Activated naive CD8-positive, alpha-beta T cell treated with anti-CD3 and anti-CD28 coated beads for 36 hours (primary cell): Measurements from ENCODE around the gene CFAP92. TPM values are rescaled to one million over a fixed set of nuclear protein-coding genes. Genes with fewer than 3 reads are reported as not detected.

Experiments
- DNase-seq: peaks from one replicate; pipeline ENCODE4 v3.0.0; 2021
- H3K27ac Mint-ChIP-seq: one replicate; pipeline ENCODE4 v1.8.0; 2022; ENCODE audit warnings: mild to moderate bottlenecking, moderate library complexity, mixed read lengths
- H3K27me3 Mint-ChIP-seq: one replicate; pipeline ENCODE4 v1.8.0; 2022; ENCODE audit warnings: mild to moderate bottlenecking, mixed read lengths
- H3K36me3 Mint-ChIP-seq: one replicate; pipeline ENCODE4 v1.8.0; 2021; ENCODE audit warnings: mild to moderate bottlenecking, mixed read lengths
- H3K4me1 Mint-ChIP-seq: one replicate; pipeline ENCODE4 v1.8.0; 2021; ENCODE audit warnings: mixed read lengths
- H3K4me3 Mint-ChIP-seq: one replicate; pipeline ENCODE4 v1.8.0; 2022; ENCODE audit warnings: mild to moderate bottlenecking, moderate library complexity, mixed read lengths
- H3K9me3 Mint-ChIP-seq: one replicate; pipeline ENCODE4 v1.8.0; 2022; ENCODE audit warnings: mixed read lengths
- total RNA-seq, 2 experiments: library from RNA; stranded (reverse); gene quantifications; one replicate each; pipeline ENCODE4 v1.2.3, GENCODE V29; 2021

Gene CFAP92
- total RNA-seq, 2 experiments from 2014 or later: 0.40 to 0.56 TPM

DNA sequence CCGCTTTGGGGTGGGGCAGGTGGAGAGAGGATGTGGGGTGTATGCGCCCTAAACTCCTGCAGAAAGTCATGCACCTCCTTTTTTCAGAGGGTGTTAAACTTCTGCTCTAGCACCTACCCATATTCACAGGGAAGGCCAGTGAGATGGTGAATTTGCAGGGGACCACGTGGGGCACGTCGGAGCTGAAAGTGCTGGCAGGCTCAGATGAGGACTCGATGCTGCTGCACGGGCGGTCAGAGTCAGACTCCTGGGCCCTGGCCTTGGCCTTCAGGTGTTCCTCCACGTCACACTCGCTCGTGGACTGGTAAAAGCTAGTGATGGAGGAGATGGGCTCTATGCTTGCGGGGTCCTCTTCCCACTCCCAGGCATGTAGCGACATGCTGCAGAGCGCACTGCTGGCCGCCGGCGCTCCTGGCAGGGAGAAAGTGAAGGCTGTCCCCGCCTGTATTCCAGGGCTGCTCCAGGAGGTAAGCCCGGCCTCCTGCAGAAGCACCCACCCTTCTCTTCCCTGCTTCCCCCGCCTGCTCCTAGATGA is 883 bp downstream of the CFAP92 start:
- Mint-ChIP-seq H3K36me3 (no peaks in the 10 kb centered on the region), H3K4me1 (peaks cover 33% of the 10 kb centered on the region), H3K9me3 (no peaks in the 10 kb centered on the region), H3K4me3 (peak overlapping the region; percentile 61), H3K27ac (no peak overlapping the region), H3K27me3 (no peaks in the 10 kb centered on the region)
- no peak for DNase-seq

DNA sequence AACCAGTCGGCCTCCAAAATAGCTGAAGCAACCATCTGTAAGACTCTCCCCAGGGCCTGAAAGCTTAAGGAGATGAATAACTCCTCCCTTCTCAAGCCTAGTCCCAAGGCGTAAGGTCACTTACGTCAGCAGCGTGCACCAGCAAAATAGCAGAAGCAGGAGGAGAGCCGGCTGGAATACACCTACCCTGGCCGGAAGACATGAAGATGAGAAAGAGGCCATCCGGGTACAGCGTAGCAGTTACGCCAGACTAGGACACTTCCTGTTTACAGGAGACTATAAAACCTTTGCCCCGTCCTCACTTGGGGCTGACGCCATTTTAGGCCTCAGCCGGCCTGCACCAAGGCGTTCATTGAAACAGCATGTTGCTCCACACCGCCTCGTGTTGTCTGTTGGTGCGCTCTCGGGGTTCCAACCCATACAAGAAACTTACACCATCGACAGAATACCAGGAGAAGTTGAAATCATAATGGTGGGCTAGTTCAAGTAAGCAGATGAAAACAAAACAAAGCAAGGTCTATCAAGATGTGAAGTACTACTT is 2.5 kb downstream of the CFAP92 start:
- no peaks in the 10 kb centered on the region for H3K9me3 Mint-ChIP-seq
- no peak overlapping the region for H3K4me3 Mint-ChIP-seq
- no peak overlapping the region for H3K27ac Mint-ChIP-seq
- no peak for DNase-seq
- no peaks in the 10 kb centered on the region for H3K27me3 Mint-ChIP-seq
- H3K4me1 Mint-ChIP-seq: peaks cover 28% of the 10 kb centered on the region
- H3K36me3 Mint-ChIP-seq: no peaks in the 10 kb centered on the region

DNA sequence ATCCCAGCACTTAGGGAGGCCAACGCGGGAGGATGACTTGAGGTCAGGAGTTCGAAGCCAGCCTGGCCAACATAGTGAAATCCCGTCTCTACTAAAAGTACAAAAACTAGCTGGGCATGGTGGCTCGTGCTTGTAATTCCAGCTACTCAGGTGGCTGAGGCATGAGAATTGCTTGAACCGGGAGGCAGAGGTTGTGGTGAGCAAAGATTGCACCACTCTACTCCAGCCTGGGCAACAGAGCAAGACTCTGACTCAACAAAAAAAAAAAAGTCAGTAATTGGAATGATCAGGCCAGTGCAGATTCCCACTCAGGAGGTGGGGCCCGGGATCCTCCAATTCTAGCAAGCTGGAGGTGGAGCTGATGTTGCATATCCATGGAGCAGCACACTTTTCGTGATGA is 5.6 kb downstream of the CFAP92 start:
- no peak overlapping the region for H3K27ac Mint-ChIP-seq

DNA sequence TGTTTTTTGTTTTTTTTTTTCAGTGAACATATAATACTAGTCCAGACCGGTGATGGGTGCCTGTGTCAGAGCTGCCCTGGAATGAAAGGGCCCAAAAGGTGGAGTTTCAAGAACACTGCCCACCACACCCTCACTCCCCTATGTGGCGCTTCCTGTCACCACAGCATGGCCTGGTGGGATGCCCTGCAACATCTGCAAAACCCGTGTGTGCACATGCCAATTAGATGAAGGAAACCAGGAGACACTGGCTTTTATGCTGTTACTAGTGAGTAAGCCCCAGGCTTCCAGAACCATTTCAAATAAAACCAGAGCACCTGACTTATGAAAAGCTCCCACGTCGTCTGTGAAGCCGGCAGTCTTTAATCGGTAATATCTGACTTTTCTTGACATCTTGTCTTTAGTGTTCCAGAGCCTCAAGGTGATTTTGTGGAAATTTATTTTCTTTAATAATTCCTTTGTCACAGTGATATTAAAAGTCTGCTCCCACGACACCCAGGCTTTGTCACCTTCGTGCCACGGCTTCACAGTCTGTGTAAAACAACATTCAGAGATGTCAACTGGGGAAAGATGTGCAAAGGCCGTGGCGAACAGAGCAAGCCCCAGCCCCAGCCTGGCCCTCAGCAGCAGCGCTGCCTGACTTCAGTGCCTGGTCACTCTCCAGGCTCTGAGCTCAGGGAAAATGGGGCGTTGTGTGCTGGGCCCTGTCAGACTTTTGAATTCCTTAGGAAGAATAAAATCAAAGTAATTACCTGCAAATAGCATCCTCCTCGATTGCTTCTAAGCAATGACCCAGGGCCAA is 6.4 kb downstream of the CFAP92 start:
- H3K9me3 Mint-ChIP-seq: no peaks in the 10 kb centered on the region
- H3K36me3 Mint-ChIP-seq: no peaks in the 10 kb centered on the region
- no peaks in the 10 kb centered on the region for H3K27me3 Mint-ChIP-seq
- no peak overlapping the region for H3K27ac Mint-ChIP-seq
- no peak overlapping the region for H3K4me3 Mint-ChIP-seq
- H3K4me1 Mint-ChIP-seq: no peaks in the 10 kb centered on the region
- no peak for DNase-seq

More for the DNA sequence above, 5.6 kb downstream of the CFAP92 start:
- no peak for DNase-seq
- Mint-ChIP-seq H3K27me3 (no peaks in the 10 kb centered on the region), H3K4me3 (no peak overlapping the region), H3K36me3 (no peaks in the 10 kb centered on the region), H3K4me1 (peaks cover under 1% of the 10 kb centered on the region), H3K9me3 (no peaks in the 10 kb centered on the region)

DNA sequence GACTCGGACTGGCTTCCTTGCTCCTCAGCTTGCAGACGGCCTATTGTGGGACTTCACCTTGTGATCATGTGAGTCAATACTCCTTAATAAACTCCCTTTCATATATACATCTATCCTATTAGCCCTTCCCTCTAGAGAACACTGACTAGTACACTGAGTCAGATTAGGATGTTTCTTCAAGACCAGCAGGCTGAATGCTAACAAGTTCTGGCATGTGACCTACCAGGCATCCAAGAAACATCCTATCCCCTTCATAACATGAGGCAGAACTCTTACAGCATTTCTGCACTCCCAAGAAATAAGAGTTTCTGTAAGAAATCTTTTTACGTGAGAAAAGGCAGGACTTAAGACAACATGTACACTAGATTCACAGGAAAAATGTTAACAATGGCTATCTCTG is 9.3 kb downstream of the CFAP92 start:
- Mint-ChIP-seq H3K4me1 (no peaks in the 10 kb centered on the region), H3K27me3 (no peaks in the 10 kb centered on the region), H3K4me3 (no peak overlapping the region), H3K27ac (no peak overlapping the region), H3K36me3 (no peaks in the 10 kb centered on the region), H3K9me3 (no peaks in the 10 kb centered on the region)
- no peak for DNase-seq

DNA sequence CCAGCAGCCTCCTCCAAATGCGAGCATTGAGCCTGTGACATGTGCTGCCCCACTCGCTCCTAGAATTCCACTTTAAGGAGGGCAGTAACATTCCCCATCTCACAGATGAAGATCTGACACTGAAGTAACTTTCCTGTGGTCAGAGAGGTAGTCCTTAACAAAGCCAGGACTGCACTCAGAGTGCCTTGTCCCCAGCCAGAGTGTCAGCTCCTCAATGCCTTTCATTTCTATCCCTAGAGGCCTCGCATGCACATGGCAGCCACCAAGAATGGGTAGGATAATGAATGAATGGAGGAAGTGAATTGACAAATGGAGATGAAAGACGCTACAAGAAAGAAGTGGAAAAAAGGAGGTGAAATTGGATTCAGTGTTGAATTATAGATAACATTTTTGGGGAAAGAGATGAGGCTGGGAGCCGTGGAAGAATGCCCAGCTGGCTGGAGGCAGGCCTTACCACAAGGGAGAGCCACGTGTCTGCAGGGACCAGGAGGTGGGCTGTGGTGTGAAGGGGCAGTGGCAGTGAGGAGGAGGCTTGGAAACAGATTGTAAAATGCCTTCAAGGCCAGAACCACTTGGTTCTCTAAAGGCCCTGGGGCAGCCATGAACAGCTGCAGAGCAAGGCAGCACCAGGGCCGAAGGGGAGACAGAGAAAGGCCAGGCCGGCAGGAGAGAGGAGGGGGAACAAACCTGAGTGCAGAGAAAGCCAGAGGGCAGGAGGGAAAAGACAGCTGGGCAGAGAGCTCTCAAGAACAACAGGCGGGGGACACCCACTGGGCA is 10.4 kb downstream of the CFAP92 start:
- Mint-ChIP-seq H3K36me3 (no peaks in the 10 kb centered on the region), H3K27me3 (no peaks in the 10 kb centered on the region), H3K4me3 (no peak overlapping the region), H3K27ac (no peak overlapping the region), H3K9me3 (no peaks in the 10 kb centered on the region), H3K4me1 (no peaks in the 10 kb centered on the region)
- no peak for DNase-seq

DNA sequence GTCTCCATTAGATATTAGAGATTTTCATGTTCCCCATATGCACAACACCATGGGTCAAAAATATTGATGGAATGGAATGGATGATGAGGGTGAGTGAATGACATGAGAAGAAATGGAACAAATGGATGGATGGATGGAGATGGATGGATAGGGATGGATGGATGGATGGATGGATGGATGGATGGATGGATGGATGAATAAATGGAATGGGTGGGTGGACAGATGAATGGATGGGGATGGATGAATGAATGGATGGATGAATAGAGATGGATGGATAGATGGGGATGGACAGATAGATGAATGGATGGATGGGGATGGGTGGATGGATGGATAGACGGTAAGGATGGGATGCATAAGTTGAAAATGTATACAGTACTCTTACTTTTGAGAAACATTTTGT is 18.6 kb downstream of the CFAP92 start:
- Mint-ChIP-seq H3K36me3 (no peaks in the 10 kb centered on the region), H3K4me3 (no peak overlapping the region), H3K27ac (no peak overlapping the region), H3K27me3 (no peaks in the 10 kb centered on the region), H3K9me3 (no peaks in the 10 kb centered on the region), H3K4me1 (no peaks in the 10 kb centered on the region)
- DNase-seq: no peak

DNA sequence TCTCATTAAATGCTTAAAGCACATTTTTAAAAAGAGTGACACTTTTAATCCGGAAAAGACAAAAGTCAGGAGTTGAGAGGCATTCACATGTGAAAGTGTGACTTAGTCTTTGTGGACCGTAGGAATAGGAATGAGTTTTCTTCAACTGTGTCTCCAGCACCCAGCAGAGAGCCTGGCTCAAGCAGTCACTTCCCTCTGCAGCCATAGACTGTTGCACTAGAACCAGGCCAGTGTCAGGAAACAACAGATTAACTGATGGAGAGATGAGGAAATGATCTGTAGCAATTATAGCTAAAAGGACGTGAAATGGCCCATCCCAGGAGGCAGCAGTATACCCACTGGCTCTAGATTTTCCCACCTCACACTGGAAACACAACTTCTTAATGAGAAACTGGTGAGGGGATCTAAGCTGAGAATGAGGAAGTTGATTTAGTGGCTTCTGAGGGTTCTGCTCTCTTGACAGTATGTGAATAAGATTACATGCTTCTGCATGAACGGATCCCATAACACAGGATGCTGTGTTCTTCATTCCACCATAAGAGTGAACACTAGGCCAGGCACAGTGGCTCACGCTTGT is 19.8 kb downstream of the CFAP92 start:
- Mint-ChIP-seq H3K27me3 (no peaks in the 10 kb centered on the region), H3K9me3 (no peaks in the 10 kb centered on the region)

DNA sequence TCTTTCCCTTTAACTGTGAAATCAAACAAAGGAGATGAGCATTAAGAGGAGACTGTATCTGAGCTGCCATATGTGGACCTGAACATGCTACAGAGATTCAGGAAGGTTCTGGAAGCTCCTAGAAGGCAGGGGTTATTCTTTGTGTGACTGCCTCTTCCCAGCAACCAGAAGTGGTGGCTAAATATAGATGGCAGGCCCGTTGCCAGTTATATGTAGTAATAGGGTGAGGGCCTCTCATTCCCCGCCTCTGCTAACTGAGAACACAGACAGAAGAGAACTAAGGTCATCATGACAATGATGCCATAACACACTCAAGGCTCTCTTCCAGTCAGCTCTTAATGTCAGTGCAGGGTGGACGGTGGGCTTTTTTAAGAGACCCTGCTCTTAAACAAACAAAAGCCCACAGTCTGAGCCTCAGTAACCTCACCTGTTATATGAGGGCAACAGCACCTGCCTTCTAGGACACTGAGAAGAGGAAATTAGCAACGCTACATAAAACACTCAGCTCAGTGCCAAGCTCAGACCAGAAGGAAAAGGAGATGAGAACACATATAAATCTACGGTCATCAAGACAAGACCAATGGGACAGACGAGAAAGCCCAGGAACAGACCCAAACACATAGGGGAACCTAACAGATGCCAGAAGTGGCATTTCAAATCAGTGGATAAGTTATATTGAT is 22.3 kb downstream of the CFAP92 start:
- Mint-ChIP-seq H3K4me1 (peaks cover 4% of the 10 kb centered on the region), H3K36me3 (no peaks in the 10 kb centered on the region), H3K9me3 (no peaks in the 10 kb centered on the region), H3K27ac (no peak overlapping the region), H3K27me3 (no peaks in the 10 kb centered on the region), H3K4me3 (no peak overlapping the region)
- DNase-seq: no peak

More for the DNA sequence above, 19.8 kb downstream of the CFAP92 start:
- Mint-ChIP-seq H3K36me3 (no peaks in the 10 kb centered on the region), H3K4me1 (peaks cover 4% of the 10 kb centered on the region), H3K4me3 (no peak overlapping the region), H3K27ac (no peak overlapping the region)
- DNase-seq: no peak

DNA sequence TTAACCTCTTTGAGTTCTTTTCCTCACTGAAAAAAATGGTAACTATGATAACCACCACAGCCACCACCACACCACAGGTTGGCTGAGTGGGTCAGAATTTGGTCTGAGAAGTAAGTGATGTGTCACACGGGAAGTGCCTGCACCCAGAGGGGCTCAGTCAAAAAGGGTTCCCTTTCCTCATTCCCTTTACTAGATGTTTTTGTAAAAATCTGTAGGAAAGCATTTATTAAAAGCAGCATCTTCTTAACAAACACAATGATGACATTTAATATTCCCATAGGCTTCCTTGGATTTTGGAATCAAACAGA is 23.2 kb downstream of the CFAP92 start:
- DNase-seq: no peak
- H3K9me3 Mint-ChIP-seq: no peaks in the 10 kb centered on the region
- H3K27me3 Mint-ChIP-seq: no peaks in the 10 kb centered on the region
- H3K36me3 Mint-ChIP-seq: no peaks in the 10 kb centered on the region
- H3K4me1 Mint-ChIP-seq: peaks cover 4% of the 10 kb centered on the region
- no peak overlapping the region for H3K4me3 Mint-ChIP-seq
- H3K27ac Mint-ChIP-seq: no peak overlapping the region

DNA sequence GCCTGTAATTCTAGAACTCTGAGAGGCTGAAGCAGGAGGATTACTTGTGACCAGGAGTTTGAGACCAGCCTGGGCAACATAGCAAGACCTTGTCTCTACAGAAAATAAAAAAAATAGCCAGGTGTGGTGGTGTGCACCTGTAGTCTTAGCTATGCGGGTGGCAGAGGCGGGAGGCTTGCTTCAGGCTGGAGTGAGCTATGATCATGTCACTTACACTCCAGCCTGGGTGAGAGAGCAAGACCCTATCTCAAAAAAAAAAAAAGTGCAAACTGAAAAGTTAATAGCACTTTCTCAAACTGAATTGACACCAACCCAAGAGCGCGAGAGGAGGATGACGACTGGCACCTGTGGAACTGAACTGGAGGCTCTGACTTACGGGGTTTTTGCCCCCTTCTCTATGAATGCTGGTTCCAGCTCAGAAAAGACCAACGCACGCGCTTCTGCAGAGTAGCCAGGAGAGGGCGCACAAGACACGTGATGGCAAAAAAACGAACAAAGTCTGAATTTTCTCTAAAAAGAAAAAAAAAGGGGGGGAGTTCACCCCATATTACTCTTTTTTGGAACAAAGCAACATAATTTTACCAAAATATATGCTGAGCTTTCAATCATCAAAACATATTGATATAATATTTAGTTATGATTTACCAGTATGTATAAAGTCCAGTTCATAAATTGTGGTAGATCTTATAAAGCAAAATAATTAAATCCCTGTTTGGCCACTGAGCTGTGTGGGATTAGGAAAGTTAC is 23.7 kb downstream of the CFAP92 start:
- Mint-ChIP-seq H3K27ac (no peak overlapping the region), H3K4me3 (no peak overlapping the region), H3K27me3 (no peaks in the 10 kb centered on the region), H3K9me3 (no peaks in the 10 kb centered on the region), H3K4me1 (peaks cover 4% of the 10 kb centered on the region), H3K36me3 (no peaks in the 10 kb centered on the region)
- peak; percentile 56 for DNase-seq

DNA sequence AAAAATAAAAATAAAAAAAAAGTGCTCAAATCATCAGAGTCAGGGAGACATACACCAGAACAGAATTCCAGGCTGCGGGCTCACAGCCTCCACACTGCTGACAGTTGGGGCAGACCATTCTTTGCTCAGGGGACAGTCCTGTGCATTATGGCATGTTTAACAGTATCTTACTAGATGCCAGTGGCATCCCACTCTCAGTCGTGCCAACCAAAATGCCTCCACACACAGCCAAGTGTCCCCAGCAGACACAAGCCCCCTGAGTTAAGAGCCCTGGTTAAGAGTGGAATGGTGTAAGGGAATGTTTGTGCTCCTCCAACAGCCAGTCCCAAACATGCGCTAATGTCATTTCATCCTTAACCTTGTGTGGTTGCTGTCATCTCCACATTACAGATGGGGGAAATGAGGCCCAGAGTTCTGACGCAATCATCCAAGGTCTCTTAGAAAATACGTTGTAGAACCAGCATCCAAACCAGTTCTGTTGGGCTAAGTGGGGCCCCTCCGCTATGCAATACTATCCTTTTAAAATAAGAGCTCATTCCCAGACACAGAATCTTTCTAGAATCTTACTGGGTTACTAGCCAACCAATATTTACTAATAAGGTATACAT is 26.0 kb downstream of the CFAP92 start:
- Mint-ChIP-seq H3K9me3 (no peaks in the 10 kb centered on the region), H3K4me1 (peaks cover 4% of the 10 kb centered on the region), H3K36me3 (no peaks in the 10 kb centered on the region), H3K27ac (no peak overlapping the region), H3K27me3 (no peaks in the 10 kb centered on the region), H3K4me3 (no peak overlapping the region)
- DNase-seq: no peak

DNA sequence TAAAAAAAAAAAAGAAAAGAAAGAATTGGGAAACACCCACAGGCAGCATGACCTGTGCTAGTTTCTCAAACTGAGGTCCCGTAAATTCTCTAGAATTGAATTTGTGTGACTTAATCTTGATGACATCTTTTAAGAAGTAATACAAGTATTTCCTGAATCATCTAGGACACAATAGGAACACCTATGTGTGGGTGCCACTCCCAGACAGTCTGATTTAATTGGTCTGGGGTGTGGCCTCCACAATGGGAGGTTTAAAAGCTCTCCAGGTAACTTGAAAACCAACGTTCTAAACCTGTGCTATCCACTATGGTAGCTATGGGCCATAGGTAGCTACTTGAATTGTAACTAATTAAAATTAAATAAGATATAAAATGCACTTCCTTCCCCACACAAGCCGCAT is 28.1 kb downstream of the CFAP92 start:
- H3K27me3 Mint-ChIP-seq: no peaks in the 10 kb centered on the region
- H3K27ac Mint-ChIP-seq: no peak overlapping the region
- DNase-seq: no peak
- H3K9me3 Mint-ChIP-seq: no peaks in the 10 kb centered on the region
- no peak overlapping the region for H3K4me3 Mint-ChIP-seq
- peaks cover 4% of the 10 kb centered on the region for H3K4me1 Mint-ChIP-seq
- no peaks in the 10 kb centered on the region for H3K36me3 Mint-ChIP-seq

DNA sequence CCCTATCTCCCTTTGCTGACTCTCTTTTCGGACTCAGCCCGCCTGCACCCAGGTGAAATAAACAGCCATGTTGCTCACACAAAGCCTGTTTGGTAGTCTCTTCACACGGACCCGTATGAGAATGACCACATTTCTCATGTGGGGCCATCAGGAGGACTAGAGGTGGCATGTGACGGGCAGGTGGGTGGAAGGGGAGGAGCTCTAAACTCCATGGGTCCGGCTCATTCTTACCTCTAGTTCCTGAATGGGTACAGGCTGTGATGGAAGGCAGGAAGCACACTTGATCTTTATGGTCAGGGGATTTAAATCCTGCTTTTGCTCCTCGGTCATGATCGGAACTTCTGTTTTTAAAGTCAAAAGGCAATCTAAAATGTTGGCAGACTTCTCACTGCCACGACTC is 28.6 kb downstream of the CFAP92 start:
- Mint-ChIP-seq H3K36me3 (no peaks in the 10 kb centered on the region), H3K4me1 (peaks cover 4% of the 10 kb centered on the region), H3K27me3 (no peaks in the 10 kb centered on the region), H3K27ac (no peak overlapping the region), H3K4me3 (no peak overlapping the region), H3K9me3 (no peaks in the 10 kb centered on the region)
- no peak for DNase-seq
